Left ventricle myocardium superior (tissue), 1 donor: ENCODE data around the gene ADAMTS16. TPM values are rescaled to one million over a fixed set of nuclear protein-coding genes. Genes with fewer than 3 reads are reported as not detected.
"Not testable (repeated sequence)": the region's sequence is repeated elsewhere in the genome, so short reads cannot be mapped to it uniquely, and the experiment has no call there.

Experiments used
- ATAC-seq: fragments of 200-7000 bp; cut with Tn5 transposase; one replicate; pipeline ENCODE4 v1.9.1; 2020; ENCODE audit warnings: mild to moderate bottlenecking, moderate library complexity
- DNase-seq: peaks from one replicate; pipeline ENCODE4 v3.0.0-alpha.2; 2020
- intact Hi-C: fragments of 100-400 bp; cut with micrococcal nuclease; formaldehyde crosslinking; loops from one replicate; pipeline ENCODE4 v1.11.0; 2022
- long read RNA-seq: library from polyadenylated mRNA; unstranded; transcript quantifications from one replicate; pipeline ENCODE4 v2.0.0, GENCODE V29; 2021
- total RNA-seq: library from RNA; stranded (reverse); fragmentation: NEBNext Ultra II Directional; extraction: Animal tissue kit (Norgen Biotek cat#: 25700); gene quantifications from one replicate; pipeline ENCODE4 v1.2.1, GENCODE V29; 2021
- donor health status: DM: no; HTN: yes; CAD: no; lungs with severe emphysema.

ADAMTS16 gene
- not detected for total RNA-seq
- long read RNA-seq = 0 reads

DNA sequence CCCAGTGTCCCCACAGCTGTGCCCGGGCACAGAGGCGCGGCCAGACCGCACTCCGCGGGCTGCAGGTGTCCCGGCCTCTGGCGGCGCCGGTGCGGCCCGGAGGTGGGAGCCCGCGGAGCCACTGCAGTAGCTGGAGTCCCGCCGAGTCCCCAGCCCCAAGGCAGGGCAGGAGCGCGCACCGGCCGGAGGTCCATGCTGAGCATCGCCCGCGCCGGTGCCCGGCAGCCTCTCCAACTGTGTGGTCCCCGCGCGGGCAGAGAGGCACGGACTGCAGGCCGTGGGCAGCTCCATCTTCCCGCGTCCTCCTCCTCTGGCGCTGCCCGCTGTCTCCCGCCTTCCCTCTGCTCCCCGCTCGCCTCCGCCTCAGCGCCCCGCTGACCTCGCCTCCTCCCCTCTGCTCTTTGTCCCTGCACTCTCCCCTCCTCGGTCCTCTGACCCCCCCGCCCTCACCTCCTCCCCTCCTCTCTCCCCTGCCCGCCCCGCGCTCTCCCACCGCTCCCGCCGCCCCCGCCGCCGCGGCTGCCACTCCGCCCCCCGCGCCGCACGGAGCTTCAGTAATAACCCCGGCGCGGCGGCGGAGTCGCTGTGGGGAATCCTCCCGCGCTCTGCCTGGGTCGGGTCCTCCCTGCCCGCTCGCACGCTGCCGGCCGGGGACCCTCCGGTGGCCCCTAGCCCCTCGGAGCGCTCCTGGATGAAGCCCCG is at the start of gene ADAMTS16:
Gene ADAMTS16 (plus strand): TSS at position 554 of the 702 bp plus-strand sequence. CDS start 138 bp downstream, at position 692.
- DNase-seq (no peak), ATAC-seq (no peak)
- intact Hi-C loops = loop anchor here (10.0 kb wide), 1 partner anchor 275 kb away; no protein-coding TSS in a partner anchor

GRCh38 chr5:5092149-5092548 is 48.0 kb upstream of the ADAMTS16 start:
- intact Hi-C loops = no loop called here
- DNase-seq (no peak), ATAC-seq (no peak)

DNA sequence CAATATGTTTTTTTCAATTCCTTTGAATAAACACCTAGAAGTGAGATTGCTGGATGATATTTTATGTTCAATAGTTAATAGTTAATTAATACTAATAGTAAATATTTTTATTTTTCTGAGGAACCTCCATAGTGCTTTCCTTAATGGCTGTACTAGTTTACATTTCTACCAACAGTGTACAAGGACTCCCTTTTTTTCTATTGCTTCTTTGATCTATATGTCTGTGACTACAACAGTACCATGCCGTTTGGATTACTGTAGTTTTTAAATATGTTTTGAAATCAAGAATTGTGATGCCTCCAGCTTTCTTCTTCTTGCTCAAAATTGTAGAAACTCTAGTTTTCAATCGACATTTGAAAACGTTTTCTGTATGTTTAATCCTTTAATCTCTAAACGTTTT is 39.5 kb upstream of the ADAMTS16 start:
- DNase-seq (no peak), ATAC-seq (no peak)
- intact Hi-C loops = no loop called here

GRCh38 chr5:5101676-5102075 is 38.5 kb upstream of the ADAMTS16 start:
- ATAC-seq (no peak), DNase-seq (no peak)
- intact Hi-C loops = no loop called here

- DNase-seq (no peak), ATAC-seq (no peak)
- intact Hi-C loops = no loop called here
Measured at GRCh38 chr5:5103245-5103644, 36.9 kb upstream of the ADAMTS16 start.

DNA sequence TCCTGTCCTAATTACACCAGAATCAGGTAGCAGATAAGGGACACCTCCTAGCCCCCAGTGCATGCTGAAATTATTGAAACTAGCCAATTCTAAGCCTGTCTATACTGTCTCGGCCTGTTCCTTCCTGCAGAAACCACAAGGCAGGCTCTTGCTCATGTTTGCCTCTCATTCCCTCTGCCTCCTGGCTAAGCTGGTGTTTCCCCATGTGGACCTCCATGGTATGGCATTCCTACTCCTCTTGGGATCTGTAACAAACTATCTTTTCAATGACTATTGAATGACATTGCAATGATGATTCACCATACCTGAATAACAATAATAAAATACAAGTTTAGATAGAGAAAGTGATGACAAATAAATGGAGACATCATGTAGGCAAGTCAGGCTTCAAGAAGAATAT is 35.6 kb upstream of the ADAMTS16 start:
- DNase-seq (no peak), ATAC-seq (no peak)
- intact Hi-C loops = no loop called here

GRCh38 chr5:5105531-5105930 is 34.6 kb upstream of the ADAMTS16 start:
- intact Hi-C loops = no loop called here
- DNase-seq = no peak
- ATAC-seq = no peak

GRCh38 chr5:5116956-5117355 is 23.2 kb upstream of the ADAMTS16 start:
- intact Hi-C loops = no loop called here
- ATAC-seq = no peak
- no peak for DNase-seq

DNA sequence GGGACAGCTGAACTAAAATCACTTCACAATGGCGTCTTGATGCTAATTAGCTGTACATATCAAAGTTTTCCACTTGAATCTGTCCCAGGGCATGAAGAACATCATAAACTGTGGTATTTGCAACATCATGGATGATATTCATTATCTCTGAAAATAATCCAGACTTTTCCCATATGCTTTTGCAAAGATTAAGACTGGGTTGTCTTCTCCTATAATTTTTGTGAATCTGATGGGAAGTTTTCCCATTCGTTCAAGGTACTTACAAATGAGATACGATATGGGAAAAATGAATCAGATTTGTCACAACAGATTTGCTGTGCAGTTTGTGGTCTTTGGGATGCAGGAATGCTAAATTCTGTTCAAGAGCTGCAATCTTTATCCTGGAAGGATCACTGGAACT is 17.4 kb upstream of the ADAMTS16 start:
- ATAC-seq = no peak
- no peak for DNase-seq
- intact Hi-C loops = no loop called here

DNA sequence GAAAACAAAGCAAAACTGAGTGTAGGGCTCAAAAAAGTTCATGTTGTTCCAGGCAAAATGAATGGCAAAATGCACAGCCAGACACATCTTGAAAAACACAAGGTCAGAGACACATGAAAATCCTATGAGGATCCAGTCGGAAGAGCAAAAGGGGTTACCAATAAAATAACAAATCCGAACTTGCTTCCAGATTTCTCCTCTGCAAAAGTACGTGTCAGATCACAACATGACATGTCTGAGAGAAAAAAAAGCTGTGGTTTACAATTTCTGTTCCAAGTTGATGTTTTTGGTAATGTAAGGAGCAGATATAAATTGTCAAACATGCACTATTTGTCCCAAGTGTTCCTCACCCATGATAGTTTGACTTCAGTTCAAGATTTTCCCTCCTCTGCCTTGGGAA is 15.9 kb upstream of the ADAMTS16 start:
- intact Hi-C loops = no loop called here
- DNase-seq (no peak), ATAC-seq (no peak)

DNA sequence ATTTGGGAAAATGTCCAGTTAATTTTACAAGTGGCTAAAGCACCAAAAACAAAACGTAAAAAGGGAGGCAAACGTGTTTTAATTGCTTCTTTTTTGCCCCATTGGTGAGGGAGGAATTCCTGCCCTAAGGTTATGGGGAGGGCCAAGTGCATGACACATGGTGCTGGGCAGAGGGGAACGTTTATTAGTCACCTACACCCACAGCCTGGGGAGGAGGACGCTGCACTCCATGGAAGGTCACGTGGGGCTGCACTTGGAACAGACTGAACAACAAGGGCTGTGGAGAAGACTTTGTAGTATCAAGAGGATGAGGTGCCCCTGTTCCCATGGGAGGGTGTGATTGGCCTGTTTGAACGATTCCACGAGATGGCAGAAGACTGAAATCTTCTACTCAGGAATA is 13.7 kb upstream of the ADAMTS16 start:
- DNase-seq (no peak), ATAC-seq (no peak)
- intact Hi-C loops = no loop called here

DNA sequence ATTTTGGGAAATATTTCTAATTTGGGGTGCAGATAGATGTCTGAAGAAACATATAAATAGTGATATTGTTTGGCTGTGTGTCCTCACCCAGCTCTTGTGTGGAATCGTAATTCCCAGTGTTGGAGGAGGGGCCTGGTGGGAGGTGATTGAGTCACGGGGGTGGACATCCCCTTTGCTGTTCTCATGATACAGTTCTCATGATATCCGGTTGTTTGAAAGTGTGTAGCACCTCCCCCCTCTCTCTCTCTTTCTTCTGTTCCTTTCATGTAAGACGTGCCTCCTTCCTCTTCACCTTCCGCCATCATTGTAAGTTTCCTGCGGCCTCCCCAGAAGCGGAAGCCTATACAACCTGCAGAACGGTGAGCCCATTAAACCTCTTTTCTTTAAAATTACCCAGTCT is 11.4 kb upstream of the ADAMTS16 start:
- ATAC-seq (no peak), DNase-seq (no peak)
- intact Hi-C loops = no loop called here

- no peak for ATAC-seq
- intact Hi-C loops = no loop called here
Measured at GRCh38 chr5:5132234-5132633, 7.9 kb upstream of the ADAMTS16 start.

GRCh38 chr5:5132693-5133295 is 7.3 kb upstream of the ADAMTS16 start:
- intact Hi-C loops = no loop called here
- DNase-seq (no peak), ATAC-seq (no peak)

More at GRCh38 chr5:5132234-5132633, 7.9 kb upstream of the ADAMTS16 start:
- no peak for DNase-seq

DNA sequence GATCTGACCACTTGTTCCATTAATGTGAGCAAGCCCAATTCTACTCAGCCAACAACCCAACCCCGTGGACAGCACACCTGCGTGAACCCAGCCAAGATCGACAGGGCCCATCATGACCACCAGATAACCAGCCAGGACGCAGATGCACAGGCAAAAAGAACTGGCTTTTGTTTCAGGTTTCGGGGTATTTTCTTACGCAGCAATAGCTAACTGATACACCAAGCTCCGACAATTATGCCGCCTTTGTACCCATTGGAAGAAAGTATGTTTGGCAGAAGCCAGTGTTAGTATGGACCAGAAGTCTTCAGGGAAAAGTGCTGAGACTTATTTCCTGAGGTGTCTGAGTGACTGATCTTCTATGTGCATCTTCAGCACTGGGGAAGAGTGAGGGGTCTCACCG is 6.0 kb upstream of the ADAMTS16 start:
- intact Hi-C loops = no loop called here
- DNase-seq (no peak), ATAC-seq (no peak)

DNA sequence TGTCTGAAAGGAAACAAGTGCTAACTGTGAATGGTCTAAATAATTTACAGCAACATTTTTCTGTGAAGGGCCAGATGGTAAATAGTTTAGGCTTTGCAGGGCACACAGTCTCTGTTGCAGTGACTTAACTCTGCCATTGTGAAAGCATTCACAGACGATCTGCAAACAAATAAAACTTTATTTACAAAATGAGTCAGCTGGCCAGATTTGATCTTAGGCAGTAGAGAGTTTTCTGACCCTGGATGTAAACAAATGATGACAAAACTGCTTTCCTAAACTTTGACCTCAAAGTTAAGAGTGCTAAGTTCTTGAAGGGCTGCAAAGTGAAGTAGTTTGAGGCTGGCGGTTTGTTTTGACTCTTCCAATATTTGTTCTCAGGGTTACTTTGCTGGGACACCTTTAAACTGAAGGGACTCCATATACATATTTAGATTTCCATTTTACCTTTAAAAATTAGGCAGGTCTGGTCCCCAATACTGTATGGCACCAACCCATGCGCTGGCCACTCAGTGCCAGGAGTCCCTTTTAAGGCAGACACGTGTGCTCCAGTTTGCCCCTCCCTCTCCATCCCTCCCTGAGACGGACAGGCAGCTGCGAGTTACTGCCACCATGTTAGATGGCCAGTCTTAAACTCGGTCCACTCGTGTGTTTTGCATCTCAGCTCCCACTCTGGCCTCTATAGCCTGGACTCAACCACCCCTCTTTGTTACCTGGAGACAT is 4.0 kb upstream of the ADAMTS16 start:
- DNase-seq (no peak), ATAC-seq (no peak)
- intact Hi-C loops = no loop called here

GRCh38 chr5:5137851-5138250 is 2.3 kb upstream of the ADAMTS16 start:
- DNase-seq, intact Hi-C loops, ATAC-seq: not testable (repeated sequence)

- ATAC-seq = no peak
- intact Hi-C loops = no loop called here
- DNase-seq = no peak
Measured at GRCh38 chr5:5139336-5139776, 774 bp upstream of the ADAMTS16 start.

GRCh38 chr5:5140479-5141338 is 579 bp downstream of the ADAMTS16 start:
- intact Hi-C loops = loop anchor here (10.0 kb wide), 1 partner anchor 274 kb away; no protein-coding TSS in a partner anchor
- no peak for ATAC-seq

GRCh38 chr5:5141339-5141599 is 1.1 kb downstream of the ADAMTS16 start:
- DNase-seq (no peak), ATAC-seq (no peak)
- intact Hi-C loops = loop anchor here (10.0 kb wide), 1 partner anchor 274 kb away; no protein-coding TSS in a partner anchor

More at GRCh38 chr5:5140479-5141338, 579 bp downstream of the ADAMTS16 start:
- no peak for DNase-seq
